Activated CD4-positive, alpha-beta T cell treated with anti-CD3 and anti-CD28 coated beads, Interleukin-2, amount 10 ng/mL, durations not matched to agents 7 days and 5 days (primary cell): ENCODE results near the gene NUMBL. TPM values are rescaled to one million over a fixed set of nuclear protein-coding genes. Genes with fewer than 3 reads are reported as not detected.
"Not testable (repeated sequence)": the region's sequence is repeated elsewhere in the genome, so short reads cannot be mapped to it uniquely, and the experiment has no call there.

Source experiments
- CTCF ChIA-PET: fragments of 350-600 bp; sonication (Branson Sonifier 250); formaldehyde crosslinking; loops from one replicate; lab custom pipeline; 2021; ENCODE audit warnings: antibody characterized with exemption; lab: Charles Lee
- POLR2A ChIA-PET: fragments of 350-600 bp; sonication (Branson Sonifier 250); formaldehyde crosslinking; loops from one replicate; lab custom pipeline; 2021; ENCODE audit warnings: antibody characterized with exemption; lab: Charles Lee
- DNase-seq: peaks from one replicate; pipeline ENCODE4 v3.0.0-alpha.2; 2020
- H3K27ac Mint-ChIP-seq: one replicate; pipeline ENCODE4 v1.8.0; 2021; ENCODE audit warnings: mild to moderate bottlenecking, moderate library complexity, mixed read lengths
- H3K27me3 Mint-ChIP-seq: one replicate; pipeline ENCODE4 v1.8.0; 2021; ENCODE audit warnings: mixed read lengths
- H3K36me3 Mint-ChIP-seq: one replicate; pipeline ENCODE4 v1.8.0; 2021; ENCODE audit warnings: low read depth, mixed read lengths
- H3K4me1 Mint-ChIP-seq: one replicate; pipeline ENCODE4 v1.8.0; 2021; ENCODE audit warnings: mixed read lengths
- H3K4me3 Mint-ChIP-seq: one replicate; pipeline ENCODE4 v1.8.0; 2021; ENCODE audit warnings: mild to moderate bottlenecking, moderate library complexity, mixed read lengths
- H3K9me3 Mint-ChIP-seq: one replicate; pipeline ENCODE4 v1.8.0; 2021; ENCODE audit warnings: mixed read lengths
- total RNA-seq, 2 experiments: library from RNA; stranded (reverse); gene quantifications; one replicate each; pipeline ENCODE4 v1.2.3, GENCODE V29; 2021

NUMBL gene
- total RNA-seq, 2 experiments from 2014 or later: 5.7 to 7.3 TPM

DNA sequence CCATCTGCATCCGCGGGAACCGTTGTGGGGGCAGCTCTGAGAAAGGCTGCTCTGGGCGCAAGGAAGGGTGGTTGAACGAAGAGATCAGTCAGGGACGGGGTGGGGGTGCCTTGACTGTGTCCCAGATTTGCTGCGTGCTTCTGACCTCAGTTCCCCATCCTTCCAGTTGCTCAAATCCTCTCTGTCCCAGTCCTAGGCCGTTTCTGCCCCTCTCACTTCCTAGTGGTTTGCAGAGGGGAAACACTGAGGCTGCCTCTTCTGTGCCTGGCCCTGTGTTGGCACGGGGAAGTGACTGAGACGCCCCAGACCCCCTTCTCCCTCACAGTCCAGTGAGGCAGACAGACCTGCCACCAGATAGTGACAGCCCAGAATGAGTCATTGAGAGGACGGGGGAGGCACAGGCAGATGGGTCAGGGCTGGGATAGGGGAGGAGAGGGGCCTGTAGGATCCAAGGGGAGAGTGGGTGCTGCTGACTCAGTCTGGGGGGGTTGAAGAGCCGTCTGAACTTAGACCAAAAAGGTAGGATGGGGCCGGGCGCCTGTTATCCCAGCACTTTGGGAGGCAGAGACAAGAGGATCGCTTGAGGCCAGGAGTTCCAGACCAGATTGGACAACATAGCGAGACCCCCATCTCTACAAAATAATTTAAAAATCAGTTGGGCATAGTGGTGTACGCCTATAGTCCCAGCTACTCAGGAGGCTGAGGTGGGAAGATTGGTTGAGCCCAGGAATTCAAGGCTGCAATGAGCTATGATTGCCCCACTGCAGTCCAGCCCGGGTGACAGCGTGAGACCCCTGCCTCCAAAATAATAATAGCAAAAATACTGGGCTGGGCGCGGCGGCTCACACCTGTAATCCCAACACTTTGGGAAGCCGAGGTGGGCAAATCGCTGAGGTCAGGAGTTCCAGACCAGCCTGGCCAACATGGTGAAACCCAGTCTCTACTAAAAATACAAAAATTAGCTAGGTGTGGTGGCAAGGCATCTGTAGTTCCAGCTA is 26.5 kb downstream of the NUMBL start:
- ChIA-PET POLR2A (no interaction called here), CTCF (interaction anchor here (0.6 to 2.9 kb wide), 25 partner anchors 11 to 600 kb away, joined by 3 to 26 read pairs (median 4); partner anchors contain the start of genes ACTMAP, EGLN2 and SNRPA)
- Mint-ChIP-seq H3K36me3 (peaks cover 9% of the 10 kb centered on the region), H3K4me1 (peaks cover 16% of the 10 kb centered on the region), H3K4me3 (peak overlapping the region; percentile 76), H3K27me3 (no peaks in the 10 kb centered on the region), H3K9me3 (peaks cover 2% of the 10 kb centered on the region), H3K27ac (peak overlapping the region; percentile 89)
- DNase-seq: peak; percentile 17

DNA sequence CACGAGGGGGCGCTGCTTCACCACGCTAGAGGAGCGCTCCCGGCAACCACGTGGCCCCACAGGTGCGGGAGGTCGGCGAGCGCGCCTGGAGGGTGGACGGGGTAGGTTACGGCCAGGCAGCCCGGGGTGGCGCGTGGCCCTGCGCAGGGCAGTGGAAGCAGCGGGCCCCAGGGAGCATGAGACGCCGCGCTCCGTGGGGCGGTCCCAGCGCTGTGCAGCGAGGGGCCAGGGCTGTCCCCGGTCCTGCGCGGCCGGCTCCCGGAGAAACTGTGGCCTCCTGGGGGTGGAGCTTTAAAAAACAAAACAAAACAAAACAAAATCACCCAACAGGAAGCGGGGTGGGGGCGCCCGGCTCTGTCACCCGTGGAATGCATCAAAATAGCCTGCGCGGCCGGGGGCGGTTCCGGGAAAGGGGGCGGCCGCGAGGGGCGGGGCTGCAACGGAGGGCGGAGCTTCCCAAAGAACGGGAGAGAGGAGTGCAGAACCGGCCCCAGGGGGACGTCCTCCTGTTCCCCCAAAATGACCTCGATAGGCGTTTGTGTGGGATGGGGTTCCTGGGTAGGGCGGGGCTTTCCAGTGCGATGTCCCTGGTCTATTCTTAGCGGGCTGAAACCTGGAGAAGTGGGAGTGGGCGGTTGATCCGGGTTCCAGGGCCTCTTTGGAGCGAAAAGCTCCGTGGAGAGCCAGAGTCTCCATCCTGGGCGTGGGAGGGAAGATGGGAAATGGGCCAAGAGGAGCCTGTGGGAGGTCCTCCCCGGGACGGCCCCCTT is 27.3 kb downstream of the NUMBL start:
- peak; percentile 90 for DNase-seq
- Mint-ChIP-seq H3K27me3 (no peaks in the 10 kb centered on the region), H3K9me3 (no peaks in the 10 kb centered on the region), H3K27ac (peak overlapping the region; percentile 89), H3K36me3 (peaks cover 2% of the 10 kb centered on the region), H3K4me3 (peak overlapping the region; percentile 76), H3K4me1 (peaks cover 16% of the 10 kb centered on the region)
- CTCF ChIA-PET: interaction anchor here (0.6 to 2.9 kb wide), 22 partner anchors 10 to 600 kb away, joined by 3 to 26 read pairs (median 4); partner anchors contain the start of genes ACTMAP, EGLN2 and SNRPA
- POLR2A ChIA-PET: no interaction called here

DNA sequence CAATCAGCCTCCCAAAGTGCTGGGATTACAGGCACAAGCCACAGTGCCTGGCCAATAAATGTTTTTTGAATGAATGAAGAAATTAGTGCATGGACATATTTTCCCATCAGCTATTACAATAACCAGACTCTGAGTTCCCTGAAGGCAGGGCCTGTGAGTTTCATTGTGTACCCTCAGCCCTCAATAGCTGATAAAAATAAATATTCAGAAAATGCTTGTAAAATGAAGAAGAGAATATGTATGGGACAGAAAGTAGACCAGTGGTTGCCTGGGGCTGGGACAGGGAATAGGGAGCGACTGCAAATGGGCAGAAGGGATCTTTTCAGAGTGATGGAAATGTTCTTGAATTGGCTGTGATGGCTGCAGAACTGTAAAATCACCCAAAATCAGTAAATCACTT is 28.8 kb downstream of the NUMBL start:
- no peak overlapping the region for H3K4me3 Mint-ChIP-seq
- no peak for DNase-seq
- H3K4me1 Mint-ChIP-seq: peaks cover 16% of the 10 kb centered on the region
- peak overlapping the region; percentile 33 for H3K27ac Mint-ChIP-seq
- CTCF ChIA-PET: interaction anchor here (0.6 to 2.1 kb wide), 6 partner anchors 21 to 482 kb away, joined by 3 to 11 read pairs (median 3); no protein-coding TSS in a partner anchor
- POLR2A ChIA-PET: no interaction called here
- H3K27me3 Mint-ChIP-seq: no peaks in the 10 kb centered on the region
- H3K9me3 Mint-ChIP-seq: no peaks in the 10 kb centered on the region
- H3K36me3 Mint-ChIP-seq: no peaks in the 10 kb centered on the region

DNA sequence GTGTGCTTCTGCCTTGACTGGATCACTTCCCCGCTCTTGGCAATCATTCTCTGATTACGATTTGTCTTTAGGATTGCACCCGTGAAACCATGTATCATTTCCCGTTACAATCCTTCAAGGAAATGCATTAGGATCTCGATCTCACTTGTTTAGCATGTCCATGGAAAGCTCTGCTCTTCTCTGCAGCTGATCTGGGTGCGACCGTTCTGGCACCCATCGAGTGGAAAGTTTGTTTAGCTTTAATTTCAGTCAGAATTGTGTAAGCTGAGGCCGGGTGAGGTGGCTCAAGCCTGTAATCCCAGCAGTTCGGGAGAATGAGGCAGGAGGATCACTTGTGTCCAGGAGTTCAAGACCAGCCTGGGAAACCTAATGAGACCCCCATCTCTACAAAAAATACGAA is 30.9 kb downstream of the NUMBL start:
- H3K36me3 Mint-ChIP-seq: no peaks in the 10 kb centered on the region
- H3K4me3 Mint-ChIP-seq: no peak overlapping the region
- no peak for DNase-seq
- H3K4me1 Mint-ChIP-seq: peaks cover 16% of the 10 kb centered on the region
- POLR2A ChIA-PET: no interaction called here
- no peaks in the 10 kb centered on the region for H3K27me3 Mint-ChIP-seq
- no peaks in the 10 kb centered on the region for H3K9me3 Mint-ChIP-seq
- CTCF ChIA-PET: interaction anchor here (0.5 to 1.7 kb wide), 2 partner anchors 31 to 148 kb away, joined by 4 to 6 read pairs; no protein-coding TSS in a partner anchor
- H3K27ac Mint-ChIP-seq: no peak overlapping the region

DNA sequence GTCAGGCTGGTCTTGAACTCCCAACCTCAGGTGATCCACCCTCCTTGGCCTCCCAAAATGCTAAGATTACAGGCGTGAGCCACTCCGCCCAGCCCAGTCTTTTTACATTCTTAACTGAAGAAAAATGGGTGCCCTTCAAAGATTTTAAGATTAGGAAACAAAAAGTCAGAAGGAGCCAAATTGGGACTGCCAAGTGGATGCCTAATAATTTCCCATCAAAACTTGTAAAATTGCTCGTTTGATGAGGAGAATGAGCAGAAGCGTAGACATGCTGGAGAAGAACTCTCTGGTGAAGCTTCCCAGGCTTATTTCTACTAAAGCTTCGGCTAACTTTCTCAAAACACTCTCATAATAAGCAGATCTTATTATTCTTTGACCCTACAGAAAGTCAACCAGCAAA is 31.3 kb downstream of the NUMBL start:
- Mint-ChIP-seq H3K36me3 (no peaks in the 10 kb centered on the region), H3K4me3 (no peak overlapping the region), H3K4me1 (peaks cover 16% of the 10 kb centered on the region)

DNA sequence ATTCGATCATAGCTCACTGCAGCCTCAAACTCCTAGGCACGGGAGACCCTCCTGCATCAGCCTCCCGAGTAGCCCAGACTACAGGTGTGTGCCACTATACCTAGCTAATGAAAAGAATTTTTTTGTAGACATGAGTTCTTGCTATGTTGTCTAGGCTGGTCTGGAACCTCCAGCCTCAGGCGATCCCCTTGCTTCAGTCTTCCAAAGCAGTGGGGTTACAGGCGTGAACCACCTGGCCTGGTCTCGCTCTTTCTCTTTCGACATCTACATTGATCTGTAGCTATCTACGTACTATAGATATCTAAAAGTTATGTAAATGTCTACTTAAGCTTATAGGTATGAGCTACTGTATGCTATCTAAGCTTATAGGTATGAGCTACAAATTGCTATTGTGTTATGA is 32.4 kb downstream of the NUMBL start:
- CTCF ChIA-PET: interaction anchor here (1.1 to 2.9 kb wide), 3 partner anchors 23 to 149 kb away, joined by 4 to 9 read pairs (median 7); partner anchors contain the start of gene SNRPA
- H3K27me3 Mint-ChIP-seq: no peaks in the 10 kb centered on the region
- H3K27ac Mint-ChIP-seq: no peak overlapping the region
- POLR2A ChIA-PET: no interaction called here
- DNase-seq: no peak
- no peak overlapping the region for H3K4me3 Mint-ChIP-seq
- H3K4me1 Mint-ChIP-seq: peaks cover 8% of the 10 kb centered on the region
- no peaks in the 10 kb centered on the region for H3K36me3 Mint-ChIP-seq
- H3K9me3 Mint-ChIP-seq: no peaks in the 10 kb centered on the region

More for the DNA sequence above, 31.3 kb downstream of the NUMBL start:
- POLR2A ChIA-PET: no interaction called here
- no peak overlapping the region for H3K27ac Mint-ChIP-seq
- DNase-seq: no peak
- H3K27me3 Mint-ChIP-seq: no peaks in the 10 kb centered on the region
- H3K9me3 Mint-ChIP-seq: no peaks in the 10 kb centered on the region
- CTCF ChIA-PET: no interaction called here

DNA sequence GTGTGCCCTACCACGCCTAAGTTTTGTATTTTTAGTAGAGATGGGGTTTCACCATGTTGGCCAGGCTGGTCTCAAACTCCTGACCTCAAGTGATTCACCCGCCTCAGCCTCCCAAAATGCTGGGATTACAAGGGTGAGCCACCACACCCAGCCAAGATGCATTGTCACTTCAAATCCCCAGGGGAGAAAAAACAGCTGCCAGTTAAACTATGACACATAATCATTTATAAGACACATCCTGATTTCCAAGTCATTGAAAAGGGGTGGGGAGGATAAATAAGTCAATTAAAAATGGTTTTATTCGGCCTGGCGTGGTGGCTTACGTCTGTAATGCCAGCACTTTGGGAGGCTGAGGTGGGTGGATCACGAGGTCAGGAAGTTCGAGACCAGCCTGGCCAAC is 34.8 kb downstream of the NUMBL start:
- not testable (repeated sequence) for H3K36me3 Mint-ChIP-seq, DNase-seq, H3K4me1 Mint-ChIP-seq, H3K4me3 Mint-ChIP-seq, H3K27ac Mint-ChIP-seq, H3K9me3 Mint-ChIP-seq, H3K27me3 Mint-ChIP-seq
- ChIA-PET CTCF (interaction anchor here (0.7 to 2.9 kb wide), 2 partner anchors 37 to 151 kb away, joined by 3 to 9 read pairs; no protein-coding TSS in a partner anchor), POLR2A (interaction anchor here (0.7 kb wide), 1 partner anchor 926 kb away, joined by 3 read pairs; no protein-coding TSS in a partner anchor)

DNA sequence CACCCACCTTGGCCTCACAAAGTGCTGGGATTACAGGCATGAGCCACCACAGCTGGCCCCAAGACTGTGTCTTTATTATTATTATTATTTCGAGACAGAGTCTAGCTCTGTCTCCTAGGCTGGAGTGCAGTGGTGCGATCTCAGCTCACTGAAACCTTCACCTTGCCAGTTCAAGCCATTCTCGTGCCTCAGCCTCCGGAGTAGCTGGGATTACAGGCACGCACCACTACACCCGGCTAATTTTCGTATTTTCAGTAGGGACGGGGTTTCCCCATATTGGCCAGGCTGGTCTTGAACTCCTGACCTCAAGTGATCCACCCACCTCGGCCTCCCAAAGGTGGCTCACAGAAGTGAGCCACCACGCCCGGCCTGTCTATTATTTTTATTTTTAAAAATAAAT is 38.1 kb downstream of the NUMBL start:
- DNase-seq, H3K27ac Mint-ChIP-seq, H3K4me3 Mint-ChIP-seq, H3K36me3 Mint-ChIP-seq, H3K27me3 Mint-ChIP-seq, H3K4me1 Mint-ChIP-seq, H3K9me3 Mint-ChIP-seq, POLR2A ChIA-PET: not testable (repeated sequence)
- CTCF ChIA-PET: interaction anchor here (1.0 to 1.6 kb wide), 2 partner anchors 11 to 18 kb away, joined by 3 to 4 read pairs; no protein-coding TSS in a partner anchor

GRCh38 chr19:40650749-40651305 is 39.6 kb downstream of the NUMBL start:
- POLR2A ChIA-PET: no interaction called here
- Mint-ChIP-seq H3K36me3 (no peaks in the 10 kb centered on the region), H3K27me3 (peaks cover 8% of the 10 kb centered on the region), H3K4me1 (peaks cover 2% of the 10 kb centered on the region), H3K27ac (no peak overlapping the region), H3K9me3 (no peaks in the 10 kb centered on the region), H3K4me3 (no peak overlapping the region)
- DNase-seq: no peak
- CTCF ChIA-PET: interaction anchor here (0.9 kb wide), 1 partner anchor 13 kb away, joined by 3 read pairs; no protein-coding TSS in a partner anchor

DNA sequence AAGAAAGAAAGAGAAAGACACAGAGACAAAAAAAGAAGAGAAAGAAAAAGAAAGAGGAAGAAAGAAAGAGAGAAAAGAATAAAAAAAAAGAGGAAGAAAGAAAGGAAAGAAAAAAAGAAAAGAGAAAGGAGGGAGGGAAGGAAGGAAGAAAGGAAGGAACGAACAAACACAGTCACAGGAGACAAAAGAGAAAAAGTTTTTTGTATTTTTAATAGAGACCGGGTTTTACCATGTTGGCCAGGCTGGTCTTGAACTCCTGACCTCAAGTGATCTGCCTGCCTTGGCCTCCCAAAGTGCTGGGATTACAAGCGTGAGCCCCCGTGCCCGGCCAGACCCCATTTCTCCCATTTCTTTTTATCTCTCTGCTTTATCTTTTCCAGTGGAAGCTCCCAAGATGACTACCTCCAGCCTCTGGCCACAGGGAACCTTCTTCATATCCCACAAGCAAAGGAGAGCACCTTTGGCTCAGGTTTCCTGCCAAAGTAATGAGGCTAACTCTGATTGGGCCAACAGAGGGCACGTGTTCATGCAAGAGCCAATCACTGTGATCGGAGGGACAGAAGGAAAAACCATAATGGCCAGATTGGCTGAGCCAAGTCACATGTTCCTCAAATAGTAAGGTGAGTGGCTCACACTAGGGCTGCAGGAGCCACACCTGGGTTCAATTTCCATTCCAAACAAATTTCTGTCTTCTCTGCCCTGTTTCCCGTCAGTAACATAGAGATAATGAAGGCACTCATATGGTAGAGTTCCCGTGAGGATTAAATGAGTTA is 40.4 kb downstream of the NUMBL start:
- H3K9me3 Mint-ChIP-seq, DNase-seq, H3K4me1 Mint-ChIP-seq, H3K27ac Mint-ChIP-seq, H3K27me3 Mint-ChIP-seq, CTCF ChIA-PET, H3K36me3 Mint-ChIP-seq, POLR2A ChIA-PET, H3K4me3 Mint-ChIP-seq: not testable (repeated sequence)

GRCh38 chr19:40646743-40647254 is 43.7 kb downstream of the NUMBL start:
- Mint-ChIP-seq H3K27ac (no peak overlapping the region), H3K27me3 (peaks cover 8% of the 10 kb centered on the region), H3K36me3 (no peaks in the 10 kb centered on the region), H3K4me3 (no peak overlapping the region), H3K4me1 (peaks cover 5% of the 10 kb centered on the region), H3K9me3 (no peaks in the 10 kb centered on the region)
- POLR2A ChIA-PET: no interaction called here
- no peak for DNase-seq
- CTCF ChIA-PET: interaction anchor here (0.6 to 5.0 kb wide), 3 partner anchors 12 to 334 kb away, joined by 4 to 36 read pairs (median 4); no protein-coding TSS in a partner anchor
